Measurements from ENCODE around the gene TTL. TPM values are rescaled to one million over a fixed set of nuclear protein-coding genes. Genes with fewer than 3 reads are reported as not detected.

TTL gene
- total and polyA plus RNA-seq, 2 of the 13 experiments (the other 11 are each of a cell fraction or from before 2014, with no cell fraction given): 19.0 to 59.8 TPM

DNA sequence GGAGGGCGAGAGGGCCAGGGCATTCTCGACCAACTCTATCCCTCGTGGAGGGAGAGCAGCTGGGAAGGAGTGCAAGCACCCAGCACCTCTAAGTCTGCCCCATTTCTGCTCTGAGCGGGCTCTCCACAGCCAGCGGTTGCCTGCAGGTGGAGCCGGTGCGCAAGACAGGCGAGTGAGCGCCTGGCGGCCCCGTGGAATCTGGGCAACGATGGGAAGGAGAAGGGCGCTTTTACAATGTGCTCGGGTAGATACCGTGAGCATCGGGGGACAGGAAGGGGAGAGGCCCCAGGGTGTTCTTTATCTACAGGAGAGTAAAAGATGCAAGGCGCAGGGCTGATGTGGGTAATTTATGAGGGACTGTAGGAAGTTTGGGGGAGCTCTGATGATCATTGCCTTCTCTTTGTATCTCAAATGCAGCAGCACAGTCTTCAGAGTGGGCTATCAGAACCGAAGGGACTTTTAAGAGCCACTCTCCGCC lies 867 bp upstream of the TTL start (continued):
- TF ChIP-seq, protein P1, sequence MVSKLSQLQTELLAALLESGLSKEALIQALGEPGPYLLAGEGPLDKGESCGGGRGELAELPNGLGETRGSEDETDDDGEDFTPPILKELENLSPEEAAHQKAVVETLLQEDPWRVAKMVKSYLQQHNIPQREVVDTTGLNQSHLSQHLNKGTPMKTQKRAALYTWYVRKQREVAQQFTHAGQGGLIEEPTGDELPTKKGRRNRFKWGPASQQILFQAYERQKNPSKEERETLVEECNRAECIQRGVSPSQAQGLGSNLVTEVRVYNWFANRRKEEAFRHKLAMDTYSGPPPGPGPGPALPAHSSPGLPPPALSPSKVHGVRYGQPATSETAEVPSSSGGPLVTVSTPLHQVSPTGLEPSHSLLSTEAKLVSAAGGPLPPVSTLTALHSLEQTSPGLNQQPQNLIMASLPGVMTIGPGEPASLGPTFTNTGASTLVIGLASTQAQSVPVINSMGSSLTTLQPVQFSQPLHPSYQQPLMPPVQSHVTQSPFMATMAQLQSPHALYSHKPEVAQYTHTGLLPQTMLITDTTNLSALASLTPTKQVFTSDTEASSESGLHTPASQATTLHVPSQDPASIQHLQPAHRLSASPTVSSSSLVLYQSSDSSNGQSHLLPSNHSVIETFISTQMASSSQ (IDR thresholded peaks at IDR 0.05; ENCODE audit: low read depth): no peak
- TF ChIP-seq, protein P1 (CRISPR knock-in tag; IDR thresholded peaks at IDR 0.05; ENCODE audit: borderline replicate concordance): peak; percentile 37; the same call in 1 of the 2 replicates
- TF ChIP-seq, protein P2, sequence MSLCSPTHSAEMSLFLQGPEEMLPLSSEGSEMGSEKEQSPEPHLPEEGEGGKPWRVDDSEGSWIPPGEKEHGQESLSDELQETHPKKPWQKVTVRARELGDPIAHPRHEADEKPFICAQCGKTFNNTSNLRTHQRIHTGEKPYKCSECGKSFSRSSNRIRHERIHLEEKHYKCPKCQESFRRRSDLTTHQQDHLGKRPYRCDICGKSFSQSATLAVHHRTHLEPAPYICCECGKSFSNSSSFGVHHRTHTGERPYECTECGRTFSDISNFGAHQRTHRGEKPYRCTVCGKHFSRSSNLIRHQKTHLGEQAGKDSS (CRISPR knock-in tag; IDR thresholded peaks at IDR 0.05; ENCODE audit: borderline replicate concordance, low read depth): no peak
- TF ChIP-seq FOXJ3 (CRISPR knock-in tag; IDR thresholded peaks at IDR 0.05; ENCODE audit: borderline replicate concordance) (no peak), FOXM1 (CRISPR knock-in tag; IDR thresholded peaks at IDR 0.05) (no peak), ZFYVE20 (CRISPR knock-in tag; IDR thresholded peaks at IDR 0.05; ENCODE audit: borderline replicate concordance, low read depth) (no peak), BRD4 (CRISPR knock-in tag; IDR thresholded peaks at IDR 0.05) (no peak), ZNF83 (CRISPR knock-in tag; IDR thresholded peaks at IDR 0.05; ENCODE audit: borderline replicate concordance) (0 out of 2 replicates have a peak, but pooled peaks have one; percentile 61), GATAD2A (CRISPR knock-in tag; IDR thresholded peaks at IDR 0.05) (peak; percentile 76), ZMYM2 (CRISPR knock-in tag; IDR thresholded peaks at IDR 0.05) (0 out of 2 replicates have a peak, but pooled peaks have one; percentile 40), MTA3 (CRISPR knock-in tag; IDR thresholded peaks at IDR 0.05) (no peak), RFX5 (IDR thresholded peaks at IDR 0.05; ENCODE audit: low read depth, low read length) (no peak), PHB2 (IDR thresholded peaks at IDR 0.05; ENCODE audit: partially characterized antibody) (no peak), RELA (CRISPR knock-in tag; IDR thresholded peaks at IDR 0.05) (0 out of 2 replicates have a peak, but pooled peaks have one; percentile 18), ZNF619 (CRISPR knock-in tag; IDR thresholded peaks at IDR 0.05) (no peak), NFATC3 (CRISPR knock-in tag; IDR thresholded peaks at IDR 0.05) (peak; percentile 87; the same call in 1 of the 2 replicates)
- TF ChIP-seq, protein P3, sequence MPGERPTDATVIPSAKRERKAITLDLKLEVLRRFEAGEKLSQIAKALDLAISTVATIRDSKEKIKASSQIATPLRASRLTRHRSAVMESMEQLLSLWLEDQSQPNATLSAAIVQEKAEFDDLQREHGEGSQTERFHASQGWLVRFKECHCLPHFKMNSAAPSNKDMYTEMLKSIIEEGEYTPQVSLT (CRISPR knock-in tag; IDR thresholded peaks at IDR 0.05; ENCODE audit: borderline replicate concordance, low read depth): no peak
- TF ChIP-seq, protein P4, sequence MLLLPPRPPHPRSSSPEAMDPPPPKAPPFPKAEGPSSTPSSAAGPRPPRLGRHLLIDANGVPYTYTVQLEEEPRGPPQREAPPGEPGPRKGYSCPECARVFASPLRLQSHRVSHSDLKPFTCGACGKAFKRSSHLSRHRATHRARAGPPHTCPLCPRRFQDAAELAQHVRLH (CRISPR knock-in tag; IDR thresholded peaks at IDR 0.05; ENCODE audit: borderline replicate concordance, low read depth): no peak
- TF ChIP-seq, protein P5, sequence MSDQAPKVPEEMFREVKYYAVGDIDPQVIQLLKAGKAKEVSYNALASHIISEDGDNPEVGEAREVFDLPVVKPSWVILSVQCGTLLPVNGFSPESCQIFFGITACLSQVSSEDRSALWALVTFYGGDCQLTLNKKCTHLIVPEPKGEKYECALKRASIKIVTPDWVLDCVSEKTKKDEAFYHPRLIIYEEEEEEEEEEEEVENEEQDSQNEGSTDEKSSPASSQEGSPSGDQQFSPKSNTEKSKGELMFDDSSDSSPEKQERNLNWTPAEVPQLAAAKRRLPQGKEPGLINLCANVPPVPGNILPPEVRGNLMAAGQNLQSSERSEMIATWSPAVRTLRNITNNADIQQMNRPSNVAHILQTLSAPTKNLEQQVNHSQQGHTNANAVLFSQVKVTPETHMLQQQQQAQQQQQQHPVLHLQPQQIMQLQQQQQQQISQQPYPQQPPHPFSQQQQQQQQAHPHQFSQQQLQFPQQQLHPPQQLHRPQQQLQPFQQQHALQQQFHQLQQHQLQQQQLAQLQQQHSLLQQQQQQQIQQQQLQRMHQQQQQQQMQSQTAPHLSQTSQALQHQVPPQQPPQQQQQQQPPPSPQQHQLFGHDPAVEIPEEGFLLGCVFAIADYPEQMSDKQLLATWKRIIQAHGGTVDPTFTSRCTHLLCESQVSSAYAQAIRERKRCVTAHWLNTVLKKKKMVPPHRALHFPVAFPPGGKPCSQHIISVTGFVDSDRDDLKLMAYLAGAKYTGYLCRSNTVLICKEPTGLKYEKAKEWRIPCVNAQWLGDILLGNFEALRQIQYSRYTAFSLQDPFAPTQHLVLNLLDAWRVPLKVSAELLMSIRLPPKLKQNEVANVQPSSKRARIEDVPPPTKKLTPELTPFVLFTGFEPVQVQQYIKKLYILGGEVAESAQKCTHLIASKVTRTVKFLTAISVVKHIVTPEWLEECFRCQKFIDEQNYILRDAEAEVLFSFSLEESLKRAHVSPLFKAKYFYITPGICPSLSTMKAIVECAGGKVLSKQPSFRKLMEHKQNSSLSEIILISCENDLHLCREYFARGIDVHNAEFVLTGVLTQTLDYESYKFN (CRISPR knock-in tag; conservative IDR thresholded peaks at IDR 0.05): peak; percentile 31; the same call in 1 of the 2 replicates
- TF ChIP-seq, protein P6, sequence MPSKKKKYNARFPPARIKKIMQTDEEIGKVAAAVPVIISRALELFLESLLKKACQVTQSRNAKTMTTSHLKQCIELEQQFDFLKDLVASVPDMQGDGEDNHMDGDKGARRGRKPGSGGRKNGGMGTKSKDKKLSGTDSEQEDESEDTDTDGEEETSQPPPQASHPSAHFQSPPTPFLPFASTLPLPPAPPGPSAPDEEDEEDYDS (CRISPR knock-in tag; IDR thresholded peaks at IDR 0.05): peak; percentile 54
